NCI-H187 treated with DMSO at 0.1 percent for 48 hours (cell line): ENCODE results near the gene ZSWIM5.
"Not testable (repeated sequence)": the region's sequence is repeated elsewhere in the genome, so short reads cannot be mapped to it uniquely, and the experiment has no call there.

Experiments
- DNase-seq: peaks from one replicate; lab custom pipeline; 2025; lab: John Stamatoyannopoulos, UW

Gene ZSWIM5

GRCh38 chr1:45200906-45201500 lies 5.4 kb downstream of the ZSWIM5 start:
- no peak for DNase-seq

GRCh38 chr1:45200435-45200834 lies 6.0 kb downstream of the ZSWIM5 start:
- no peak for DNase-seq

GRCh38 chr1:45198185-45198584 lies 8.2 kb downstream of the ZSWIM5 start:
- no peak for DNase-seq

GRCh38 chr1:45196863-45197262 lies 9.5 kb downstream of the ZSWIM5 start:
- no peak for DNase-seq

GRCh38 chr1:45191418-45191783 lies 15.0 kb downstream of the ZSWIM5 start:
- DNase-seq = no peak

GRCh38 chr1:45187725-45188124 lies 18.7 kb downstream of the ZSWIM5 start:
- no peak for DNase-seq

GRCh38 chr1:45179918-45180519 lies 26.4 kb downstream of the ZSWIM5 start:
- not testable (repeated sequence) for DNase-seq

- no peak for DNase-seq
Observed at GRCh38 chr1:45177452-45177851, 29.0 kb downstream of the ZSWIM5 start.

GRCh38 chr1:45172764-45173163 lies 33.6 kb downstream of the ZSWIM5 start:
- DNase-seq = no peak

GRCh38 chr1:45172005-45172404 lies 34.4 kb downstream of the ZSWIM5 start:
- no peak for DNase-seq

GRCh38 chr1:45171575-45171974 lies 34.8 kb downstream of the ZSWIM5 start:
- DNase-seq = no peak

GRCh38 chr1:45170151-45170742 lies 36.2 kb downstream of the ZSWIM5 start:
- no peak for DNase-seq

- DNase-seq = not testable (repeated sequence)
Observed at GRCh38 chr1:45167947-45168346, 38.5 kb downstream of the ZSWIM5 start.

- not testable (repeated sequence) for DNase-seq
Observed at GRCh38 chr1:45164307-45164706, 42.1 kb downstream of the ZSWIM5 start.

- not testable (repeated sequence) for DNase-seq
Observed at GRCh38 chr1:45163111-45163510, 43.3 kb downstream of the ZSWIM5 start.

- not testable (repeated sequence) for DNase-seq
Observed at GRCh38 chr1:45162041-45163035, 44.1 kb downstream of the ZSWIM5 start.

- DNase-seq = no peak
Observed at GRCh38 chr1:45155957-45156356, 50.4 kb downstream of the ZSWIM5 start.

- DNase-seq = no peak
Observed at GRCh38 chr1:45155423-45155822, 51.0 kb downstream of the ZSWIM5 start.

GRCh38 chr1:45152126-45152525 lies 54.3 kb downstream of the ZSWIM5 start:
- DNase-seq = no peak

GRCh38 chr1:45148209-45148825 lies 58.1 kb downstream of the ZSWIM5 start:
- no peak for DNase-seq

- DNase-seq = no peak
Observed at GRCh38 chr1:45146833-45147232, 59.6 kb downstream of the ZSWIM5 start.
